Measurements from ENCODE around the gene DMRTA2.

DNA sequence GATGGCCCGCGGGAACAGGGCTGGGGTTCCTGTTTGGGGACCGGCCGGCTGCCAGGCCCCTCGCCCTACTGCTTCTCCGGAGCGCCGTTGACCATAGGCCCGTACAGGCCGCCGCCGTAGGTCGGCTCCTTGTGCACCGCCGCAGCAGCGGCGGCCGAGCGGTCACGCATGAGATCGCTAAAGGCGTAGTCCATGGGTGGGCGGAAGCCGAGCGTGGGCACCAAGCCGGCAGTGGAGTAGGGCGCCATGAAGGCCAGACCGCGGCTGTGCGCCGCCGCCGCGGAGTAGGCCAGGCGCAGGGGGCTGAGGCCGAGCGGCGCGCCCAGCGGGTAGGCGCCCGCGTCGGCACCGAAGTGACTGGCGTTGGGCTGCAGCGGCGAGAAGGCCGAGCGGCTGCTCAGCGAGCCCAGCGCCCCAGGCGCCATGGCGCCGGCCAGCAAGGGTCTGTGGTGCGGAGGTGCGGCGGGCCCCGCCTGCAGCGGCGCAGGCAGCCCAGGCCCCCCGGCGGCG, 4.6 kb downstream of the DMRTA2 start:
- no peak for TF ChIP-seq POLR2A (IDR thresholded peaks at IDR 0.05)
- TF ChIP-seq, protein P1, sequence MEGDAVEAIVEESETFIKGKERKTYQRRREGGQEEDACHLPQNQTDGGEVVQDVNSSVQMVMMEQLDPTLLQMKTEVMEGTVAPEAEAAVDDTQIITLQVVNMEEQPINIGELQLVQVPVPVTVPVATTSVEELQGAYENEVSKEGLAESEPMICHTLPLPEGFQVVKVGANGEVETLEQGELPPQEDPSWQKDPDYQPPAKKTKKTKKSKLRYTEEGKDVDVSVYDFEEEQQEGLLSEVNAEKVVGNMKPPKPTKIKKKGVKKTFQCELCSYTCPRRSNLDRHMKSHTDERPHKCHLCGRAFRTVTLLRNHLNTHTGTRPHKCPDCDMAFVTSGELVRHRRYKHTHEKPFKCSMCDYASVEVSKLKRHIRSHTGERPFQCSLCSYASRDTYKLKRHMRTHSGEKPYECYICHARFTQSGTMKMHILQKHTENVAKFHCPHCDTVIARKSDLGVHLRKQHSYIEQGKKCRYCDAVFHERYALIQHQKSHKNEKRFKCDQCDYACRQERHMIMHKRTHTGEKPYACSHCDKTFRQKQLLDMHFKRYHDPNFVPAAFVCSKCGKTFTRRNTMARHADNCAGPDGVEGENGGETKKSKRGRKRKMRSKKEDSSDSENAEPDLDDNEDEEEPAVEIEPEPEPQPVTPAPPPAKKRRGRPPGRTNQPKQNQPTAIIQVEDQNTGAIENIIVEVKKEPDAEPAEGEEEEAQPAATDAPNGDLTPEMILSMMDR (IDR thresholded peaks at IDR 0.05) = no peak
